ENCODE measurements around the gene LCE4A. TPM values are rescaled to one million over a fixed set of nuclear protein-coding genes. Genes with fewer than 3 reads are reported as not detected.

LCE4A gene
- total and polyA plus RNA-seq, 10 of the 15 experiments (the other 5 are each of a cell fraction or from before 2014, with no cell fraction given): not detected

- H3K4me1 ChIP-seq (ENCODE audit: control insufficient read depth, insufficient read depth, low read length): no peaks in the 10 kb centered on the region
- in situ Hi-C loops (cut with MboI): no loop called here
- H3K4me3 ChIP-seq: no peak overlapping the region
- RAD21 ChIA-PET (ENCODE audit: unreplicated experiment): no interaction called here
- FAIRE-seq (no peak), ATAC-seq (no peak), DNase-seq (ENCODE audit: low read depth, low spot score) (no peak)
- no peak overlapping the region for H2AFZ ChIP-seq (ENCODE audit: control insufficient read depth, low read depth, low read length)
- no peak for TF ChIP-seq GABPA (IDR thresholded peaks at IDR 0.05; ENCODE audit: low read depth)
- no peak for TF ChIP-seq SRF (IDR thresholded peaks at IDR 0.05; ENCODE audit: low read depth in 2 of 2, low read length in 2 of 2)
- TF ChIP-seq HDGF (IDR thresholded peaks at IDR 0.05): no peak
- no peak for TF ChIP-seq ZBTB11 (CRISPR knock-in tag; IDR thresholded peaks at IDR 0.05)
- TF ChIP-seq RBBP5 (conservative IDR thresholded peaks at IDR 0.05): no peak
- TF ChIP-seq ZNF217 (IDR thresholded peaks at IDR 0.05): no peak
- no peak for TF ChIP-seq NRF1 (conservative IDR thresholded peaks at IDR 0.05; ENCODE audit: low read depth, low read length)
- TF ChIP-seq, protein P1, sequence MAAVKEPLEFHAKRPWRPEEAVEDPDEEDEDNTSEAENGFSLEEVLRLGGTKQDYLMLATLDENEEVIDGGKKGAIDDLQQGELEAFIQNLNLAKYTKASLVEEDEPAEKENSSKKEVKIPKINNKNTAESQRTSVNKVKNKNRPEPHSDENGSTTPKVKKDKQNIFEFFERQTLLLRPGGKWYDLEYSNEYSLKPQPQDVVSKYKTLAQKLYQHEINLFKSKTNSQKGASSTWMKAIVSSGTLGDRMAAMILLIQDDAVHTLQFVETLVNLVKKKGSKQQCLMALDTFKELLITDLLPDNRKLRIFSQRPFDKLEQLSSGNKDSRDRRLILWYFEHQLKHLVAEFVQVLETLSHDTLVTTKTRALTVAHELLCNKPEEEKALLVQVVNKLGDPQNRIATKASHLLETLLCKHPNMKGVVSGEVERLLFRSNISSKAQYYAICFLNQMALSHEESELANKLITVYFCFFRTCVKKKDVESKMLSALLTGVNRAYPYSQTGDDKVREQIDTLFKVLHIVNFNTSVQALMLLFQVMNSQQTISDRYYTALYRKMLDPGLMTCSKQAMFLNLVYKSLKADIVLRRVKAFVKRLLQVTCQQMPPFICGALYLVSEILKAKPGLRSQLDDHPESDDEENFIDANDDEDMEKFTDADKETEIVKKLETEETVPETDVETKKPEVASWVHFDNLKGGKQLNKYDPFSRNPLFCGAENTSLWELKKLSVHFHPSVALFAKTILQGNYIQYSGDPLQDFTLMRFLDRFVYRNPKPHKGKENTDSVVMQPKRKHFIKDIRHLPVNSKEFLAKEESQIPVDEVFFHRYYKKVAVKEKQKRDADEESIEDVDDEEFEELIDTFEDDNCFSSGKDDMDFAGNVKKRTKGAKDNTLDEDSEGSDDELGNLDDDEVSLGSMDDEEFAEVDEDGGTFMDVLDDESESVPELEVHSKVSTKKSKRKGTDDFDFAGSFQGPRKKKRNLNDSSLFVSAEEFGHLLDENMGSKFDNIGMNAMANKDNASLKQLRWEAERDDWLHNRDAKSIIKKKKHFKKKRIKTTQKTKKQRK (IDR thresholded peaks at IDR 0.05; ENCODE audit: low read depth, low read length): no peak
- no peak for TF ChIP-seq RUNX3 (IDR thresholded peaks at IDR 0.05; ENCODE audit: low read length)
- no peak for TF ChIP-seq MYB (IDR thresholded peaks at IDR 0.05; ENCODE audit: borderline replicate concordance, low read depth, low read length)
- no peak for TF ChIP-seq CHD2 (IDR thresholded peaks at IDR 0.05; ENCODE audit: borderline replicate concordance, low read depth, low read length)
- no peak for TF ChIP-seq SIN3A (IDR thresholded peaks at IDR 0.05; ENCODE audit: low read depth, low read length)
- no peak for TF ChIP-seq ASH2L (IDR thresholded peaks at IDR 0.05; ENCODE audit: borderline replicate concordance, low read depth)
- TF ChIP-seq IKZF1 (conservative IDR thresholded peaks at IDR 0.05): no peak
- TF ChIP-seq ZNF207 (IDR thresholded peaks at IDR 0.05; ENCODE audit: borderline replicate concordance): no peak
- TF ChIP-seq KDM1A (IDR thresholded peaks at IDR 0.05; ENCODE audit: borderline replicate concordance): no peak
- TF ChIP-seq BCLAF1 (IDR thresholded peaks at IDR 0.05): no peak
- no peak overlapping the region for H3K4me2 ChIP-seq (ENCODE audit: control insufficient read depth, insufficient read depth)
- intact Hi-C loops (cut with micrococcal nuclease; ENCODE audit: unreplicated experiment): no loop called here
- CTCF ChIA-PET: interaction anchor here (0.6 kb wide), 1 partner anchor 309 kb away, joined by 3 read pairs; no protein-coding TSS in a partner anchor
- no peak overlapping the region for H3K9ac ChIP-seq (ENCODE audit: control insufficient read depth, insufficient read depth, low read length)
- 0% methylated on average over 2 of the region's 2 CpGs for WGBS (ENCODE audit: insufficient coverage, insufficient replicate concordance, low lambda C conversion rate, missing lambda C conversion rate)
- no peaks in the 10 kb centered on the region for H4K20me1 ChIP-seq (ENCODE audit: control insufficient read depth, insufficient read depth)
- H3K27me3 ChIP-seq (replicated peaks in 1 of 2; ENCODE audit: control insufficient read depth in 2 of 2, insufficient read depth in 2 of 2, low read length in 1 of 2): no peaks in the 10 kb centered on the region
- H3K79me2 ChIP-seq (ENCODE audit: control insufficient read depth, insufficient read depth, low read length): no peaks in the 10 kb centered on the region
- H3K9me3 ChIP-seq (replicated peaks; ENCODE audit: control insufficient read depth, insufficient read depth, low read length): no peaks in the 10 kb centered on the region
- POLR2A ChIA-PET: no interaction called here
- BruUV-seq (replicated peaks): no TSS peak
- no peak overlapping the region for H3K27ac ChIP-seq (ENCODE audit: control insufficient read depth, insufficient read depth)
- SMC1A ChIA-PET (ENCODE audit: uncharacterized antibody, unreplicated experiment): no interaction called here
- H3K36me3 ChIP-seq (ENCODE audit: control insufficient read depth in 2 of 2, insufficient read depth in 2 of 2, low read length in 1 of 2): no peaks in the 10 kb centered on the region
These were observed 48.9 kb downstream of the LCE4A start for GRCh38 chr1:152756872-152757271.

All from GM12878 (cell line).